Keratinocyte (primary cell): ENCODE results near the gene KDM3A. TPM values are rescaled to one million over a fixed set of nuclear protein-coding genes. Genes with fewer than 3 reads are reported as not detected.

Source experiments
- DNase-seq: peaks from one replicate; pipeline ENCODE4 v3.0.0-alpha.2; 2011; ENCODE audit warnings: low read depth, missing footprints, low spot score
- FAIRE-seq: peaks from 2 replicates; lab custom pipeline; 2011; peaks lifted over from hg19 to GRCh38; lab: Jason Lieb, UNC
- H2AFZ ChIP-seq: 2 replicates; pipeline ENCODE4 v1.6.0; 2012; ENCODE audit warnings: low read length, control low read depth, inconsistent platforms; ENCODE audit not compliant: control insufficient read depth
- H3K27ac ChIP-seq: 2 replicates; pipeline ENCODE4 v1.5.1; 2011; ENCODE audit warnings: low read length; ENCODE audit not compliant: control insufficient read depth, insufficient read depth
- H3K27me3 ChIP-seq: 3 replicates; pipeline ENCODE4 v1.6.0; 2011; ENCODE audit warnings: low read length; ENCODE audit not compliant: control insufficient read depth, insufficient read depth; ENCODE audit errors: extremely low read depth
- H3K36me3 ChIP-seq, 2 experiments: 2 replicates in 1 of 2; 3 replicates in 1 of 2; pipeline ENCODE4 v1.5.1; 2011; ENCODE audit warnings: low read length in 2 of 2, mild to moderate bottlenecking in 1 of 2; ENCODE audit not compliant: control insufficient read depth in 2 of 2, insufficient read depth in 2 of 2; ENCODE audit errors: extremely low read depth in 1 of 2
- H3K4me1 ChIP-seq: 3 replicates; pipeline ENCODE4 v1.5.1; 2011; ENCODE audit warnings: low read length; ENCODE audit not compliant: control insufficient read depth, insufficient read depth; ENCODE audit errors: extremely low read depth
- H3K4me2 ChIP-seq: 3 replicates; pipeline ENCODE4 v1.6.0; 2011; ENCODE audit warnings: low read depth, low read length; ENCODE audit not compliant: control insufficient read depth, insufficient read depth; ENCODE audit errors: extremely low read depth
- H3K4me3 ChIP-seq, 3 experiments: fragments of 200-600 bp in 1 of 3; sonication (generic) in 1 of 3; 2 replicates in 2 of 3; 3 replicates in 1 of 3; pipeline ENCODE4 v1.5.1; 2011 to 2016; ENCODE audit warnings: low read length in 3 of 3, mild to moderate bottlenecking in 3 of 3, control low read depth in 2 of 3, inconsistent platforms in 1 of 3, low read depth in 1 of 3, mixed read lengths in 1 of 3, mixed run types in 1 of 3, moderate library complexity in 1 of 3; ENCODE audit not compliant: control insufficient read depth in 2 of 3, insufficient read depth in 2 of 3; ENCODE audit errors: extremely low read depth in 1 of 3
- H3K79me2 ChIP-seq: 2 replicates; pipeline ENCODE4 v1.6.0; 2012; ENCODE audit warnings: low read length; ENCODE audit not compliant: control insufficient read depth, insufficient read depth
- H3K9ac ChIP-seq: 3 replicates; pipeline ENCODE4 v1.6.0; 2011; ENCODE audit warnings: low read length; ENCODE audit not compliant: control insufficient read depth, insufficient read depth; ENCODE audit errors: extremely low read depth
- H3K9me1 ChIP-seq: 3 replicates; pipeline ENCODE4 v1.6.0; 2011; ENCODE audit warnings: low read length; ENCODE audit not compliant: control insufficient read depth, insufficient read depth; ENCODE audit errors: extremely low read depth
- H3K9me3 ChIP-seq: 2 replicates; pipeline ENCODE4 v1.5.1; 2012; ENCODE audit warnings: low read depth, low read length; ENCODE audit not compliant: control insufficient read depth
- H4K20me1 ChIP-seq: 3 replicates; pipeline ENCODE4 v1.6.0; 2011; ENCODE audit warnings: low read length; ENCODE audit not compliant: control insufficient read depth, insufficient read depth; ENCODE audit errors: extremely low read depth
- CTCF ChIP-seq, 3 experiments: IDR thresholded peaks in 1 of 3; conservative IDR thresholded peaks in 1 of 3; optimal IDR thresholded peaks in 1 of 3; 2 replicates in 2 of 3; 3 replicates in 1 of 3; pipeline versions ENCODE3 to v1.5.1; 2011; ENCODE audit warnings: low read length in 3 of 3, mild to moderate bottlenecking in 3 of 3, moderate library complexity in 2 of 3, control low read depth in 1 of 3, inconsistent platforms in 1 of 3; ENCODE audit not compliant: insufficient read depth in 2 of 3; ENCODE audit errors: extremely low read depth in 1 of 3
- EZH2 ChIP-seq: IDR thresholded peaks from one replicate; pipeline ENCODE4 v1.6.1; 2012; ENCODE audit warnings: inconsistent platforms, mild to moderate bottlenecking, low read length, moderate library complexity
- dilution Hi-C: fragments of 300-500 bp; cut with MboI; formaldehyde crosslinking; loops from one replicate; pipeline ENCODE4 v1.7.0; 2020; ENCODE audit warnings: low sequenced_read_pairs; ENCODE audit not compliant: extremely low pct_ligation_motif_present
- polyA plus RNA-seq, 5 experiments: library from polyadenylated mRNA; depleted of rRNA in 3 of 5; stranded (reverse) in 3 of 5; stranded (forward) in 1 of 5; unstranded in 1 of 5; fragments of >200 nt; gene quantifications; 1 replicate in 1 of 5; 2 replicates in 3 of 5; 3 replicates in 1 of 5; pipeline versions ENCODE4 v1.2.1 to v1.2.3, GENCODE V29; 2011 to 2012; ENCODE audit warnings: missing spikeins in 2 of 5, low read depth in 1 of 5, low replicate concordance in 1 of 5

The KDM3A gene
- polyA plus RNA-seq, 1 donor (not counting 4 experiments of a cell fraction or from before 2014, with no cell fraction given) = 32.9 TPM

GRCh38 chr2:86489542-86489941 is 48.4 kb downstream of the KDM3A start:
- no peaks in the 10 kb centered on the region for H4K20me1 ChIP-seq
- H3K27me3 ChIP-seq = no peaks in the 10 kb centered on the region
- H3K9ac ChIP-seq = no peak overlapping the region
- no peaks in the 10 kb centered on the region for H3K9me3 ChIP-seq
- H3K27ac ChIP-seq = no peak overlapping the region
- H3K79me2 ChIP-seq = no peaks in the 10 kb centered on the region
- DNase-seq (no peak), FAIRE-seq (no peak)
- H3K4me1 ChIP-seq = no peaks in the 10 kb centered on the region
- H3K4me2 ChIP-seq = no peak overlapping the region
- dilution Hi-C loops = no loop called here
- H3K9me1 ChIP-seq = no peaks in the 10 kb centered on the region
- no peak for TF ChIP-seq CTCF (optimal IDR thresholded peaks at IDR 0.05 in 1 of 3, IDR thresholded peaks at IDR 0.05 in 1 of 3, conservative IDR thresholded peaks at IDR 0.05 in 1 of 3; ENCODE audit: extremely low read depth in 1 of 3, insufficient read depth in 2 of 3, low read length in 3 of 3)
- TF ChIP-seq EZH2 = no peak
- no peak overlapping the region for H3K4me3 ChIP-seq
- peaks cover 20 to 38% of the 10 kb centered on the region in 2 experiments for H3K36me3 ChIP-seq
- no peak overlapping the region for H2AFZ ChIP-seq

- Histone ChIP-seq H3K9me1 (no peaks in the 10 kb centered on the region), H3K9me3 (no peaks in the 10 kb centered on the region), H3K36me3 (peaks cover 20 to 31% of the 10 kb centered on the region in 2 experiments), H3K27ac (no peak overlapping the region), H3K4me3 (no peak overlapping the region), H4K20me1 (no peaks in the 10 kb centered on the region), H3K4me2 (no peak overlapping the region), H3K27me3 (no peaks in the 10 kb centered on the region), H3K4me1 (no peaks in the 10 kb centered on the region), H2AFZ (no peak overlapping the region), H3K79me2 (no peaks in the 10 kb centered on the region), H3K9ac (no peak overlapping the region)
- TF ChIP-seq CTCF (optimal IDR thresholded peaks at IDR 0.05 in 1 of 3, IDR thresholded peaks at IDR 0.05 in 1 of 3, conservative IDR thresholded peaks at IDR 0.05 in 1 of 3; ENCODE audit: extremely low read depth in 1 of 3, insufficient read depth in 2 of 3, low read length in 3 of 3) (no peak), EZH2 (no peak)
- FAIRE-seq (no peak), DNase-seq (no peak)
- dilution Hi-C loops = no loop called here
Observed at GRCh38 chr2:86490245-86490644, 49.1 kb downstream of the KDM3A start.
